Neural crest cell (in vitro differentiated cells): ENCODE data around the gene TSPAN17. TPM values are rescaled to one million over a fixed set of nuclear protein-coding genes. Genes with fewer than 3 reads are reported as not detected.

Experiments
- DNase-seq: peaks from one replicate; pipeline ENCODE4 v3.0.0; 2021; ENCODE audit warnings: low read depth, mixed read lengths, low spot score
- H3K27ac Mint-ChIP-seq: one replicate; pipeline ENCODE4 v1.8.0; 2021; ENCODE audit warnings: mild to moderate bottlenecking, mixed read lengths; ENCODE audit not compliant: unreplicated experiment
- H3K27me3 Mint-ChIP-seq: 2 replicates; pipeline ENCODE4 v1.8.0; 2021; ENCODE audit warnings: low read depth, mild to moderate bottlenecking, mixed read lengths
- H3K36me3 Mint-ChIP-seq: 2 replicates; pipeline ENCODE4 v1.8.0; 2021; ENCODE audit warnings: low read depth, mild to moderate bottlenecking, mixed read lengths
- H3K4me1 Mint-ChIP-seq: 2 replicates; pipeline ENCODE4 v1.8.0; 2021; ENCODE audit warnings: mixed read lengths
- H3K4me3 Mint-ChIP-seq: one replicate; pipeline ENCODE4 v1.8.0; 2021; ENCODE audit warnings: mild to moderate bottlenecking, mixed read lengths
- H3K9me3 Mint-ChIP-seq: 2 replicates; pipeline ENCODE4 v1.8.0; 2021; ENCODE audit warnings: mixed read lengths
- total RNA-seq: library from RNA; stranded (reverse); gene quantifications from 2 replicates; pipeline ENCODE4 v1.2.1, GENCODE V29; 2021
- TF ChIP-seq, protein P1 (sequence below): fragments of 200-600 bp; sonication (generic); conservative IDR thresholded peaks from 2 replicates; pipeline ENCODE4 v1.5.0; 2021; ENCODE audit warnings: antibody characterized with exemption, mild to moderate bottlenecking

TSPAN17 gene
- total RNA-seq, 1 donor from 2014 or later, result 40.9 TPM

DNA sequence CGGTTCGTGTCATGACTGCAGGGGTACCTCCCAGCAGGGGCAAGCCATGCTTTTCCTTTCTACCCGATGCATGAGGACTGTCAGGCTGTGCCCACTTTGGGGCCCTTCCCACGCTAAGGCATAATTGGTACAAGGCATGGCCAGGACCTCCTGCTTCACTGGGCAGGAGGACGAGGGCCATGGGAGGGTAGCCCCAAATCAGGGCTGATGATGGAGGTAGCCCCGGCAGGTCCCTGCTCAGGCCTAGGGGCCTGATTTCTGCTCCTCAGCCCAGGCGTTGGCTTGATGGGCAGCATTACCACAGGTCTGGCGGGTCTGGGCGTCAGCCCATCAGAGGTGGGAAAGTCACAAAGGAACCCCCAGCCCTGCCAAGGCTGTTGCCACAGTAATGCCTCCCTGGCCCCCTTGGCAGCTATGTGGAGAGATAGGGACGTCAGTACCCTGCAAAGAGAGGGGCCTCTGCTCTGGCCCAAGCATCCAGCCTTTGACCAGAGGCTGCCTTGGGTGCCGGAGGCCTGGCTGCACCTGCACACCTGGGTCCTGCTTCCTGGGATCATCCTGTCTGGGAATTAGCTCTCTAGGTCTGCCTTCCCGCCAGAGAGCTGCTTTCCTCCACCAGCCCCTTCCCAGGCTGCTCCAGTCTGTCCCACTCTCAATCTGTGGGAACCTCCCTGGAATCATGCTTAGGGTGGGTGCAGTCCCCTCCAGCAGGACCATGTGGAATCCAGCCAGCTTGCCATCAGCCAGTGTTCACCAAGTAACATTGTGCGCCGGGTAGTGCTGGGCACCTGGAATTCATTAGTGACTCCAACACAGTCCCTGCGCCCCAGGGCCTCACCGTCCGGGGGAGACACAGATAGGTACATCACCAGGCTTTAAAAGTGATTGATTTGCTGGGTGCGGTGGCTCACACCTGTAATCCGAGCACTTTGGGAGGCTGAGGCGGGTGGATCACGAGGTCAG, 15.4 kb downstream of the TSPAN17 start:
- Mint-ChIP-seq H3K27me3 (peaks cover 19% of the 10 kb centered on the region), H3K36me3 (no peaks in the 10 kb centered on the region), H3K27ac (no peak overlapping the region), H3K4me1 (peaks cover 5% of the 10 kb centered on the region), H3K9me3 (no peaks in the 10 kb centered on the region), H3K4me3 (no peak overlapping the region)
- DNase-seq, result no peak
- TF ChIP-seq, protein P1, sequence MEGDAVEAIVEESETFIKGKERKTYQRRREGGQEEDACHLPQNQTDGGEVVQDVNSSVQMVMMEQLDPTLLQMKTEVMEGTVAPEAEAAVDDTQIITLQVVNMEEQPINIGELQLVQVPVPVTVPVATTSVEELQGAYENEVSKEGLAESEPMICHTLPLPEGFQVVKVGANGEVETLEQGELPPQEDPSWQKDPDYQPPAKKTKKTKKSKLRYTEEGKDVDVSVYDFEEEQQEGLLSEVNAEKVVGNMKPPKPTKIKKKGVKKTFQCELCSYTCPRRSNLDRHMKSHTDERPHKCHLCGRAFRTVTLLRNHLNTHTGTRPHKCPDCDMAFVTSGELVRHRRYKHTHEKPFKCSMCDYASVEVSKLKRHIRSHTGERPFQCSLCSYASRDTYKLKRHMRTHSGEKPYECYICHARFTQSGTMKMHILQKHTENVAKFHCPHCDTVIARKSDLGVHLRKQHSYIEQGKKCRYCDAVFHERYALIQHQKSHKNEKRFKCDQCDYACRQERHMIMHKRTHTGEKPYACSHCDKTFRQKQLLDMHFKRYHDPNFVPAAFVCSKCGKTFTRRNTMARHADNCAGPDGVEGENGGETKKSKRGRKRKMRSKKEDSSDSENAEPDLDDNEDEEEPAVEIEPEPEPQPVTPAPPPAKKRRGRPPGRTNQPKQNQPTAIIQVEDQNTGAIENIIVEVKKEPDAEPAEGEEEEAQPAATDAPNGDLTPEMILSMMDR, result no peak

DNA sequence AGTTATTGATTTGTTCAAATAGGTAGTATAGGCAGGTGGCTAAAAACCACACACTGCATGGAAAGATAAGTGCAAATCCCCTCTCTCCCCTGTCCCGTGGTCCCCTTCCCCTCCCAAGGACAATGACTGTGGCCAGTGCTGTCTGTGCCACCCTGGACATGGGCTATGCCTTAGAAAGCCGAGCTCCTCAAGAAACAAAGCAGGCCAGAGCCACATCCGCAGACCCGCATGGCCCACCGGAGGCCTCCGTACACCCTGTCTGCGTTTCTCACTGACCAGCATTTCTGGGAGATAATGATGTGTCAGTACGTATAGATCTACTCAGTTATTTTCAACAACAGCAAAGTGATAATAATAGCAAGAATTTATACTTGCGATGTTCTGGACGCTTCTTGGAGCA, 16.3 kb downstream of the TSPAN17 start:
- Mint-ChIP-seq H3K27ac (no peak overlapping the region), H3K9me3 (no peaks in the 10 kb centered on the region), H3K4me3 (no peak overlapping the region), H3K36me3 (no peaks in the 10 kb centered on the region), H3K4me1 (no peaks in the 10 kb centered on the region), H3K27me3 (peaks cover 23% of the 10 kb centered on the region)
- TF ChIP-seq, protein P1, result no peak
- no peak for DNase-seq

DNA sequence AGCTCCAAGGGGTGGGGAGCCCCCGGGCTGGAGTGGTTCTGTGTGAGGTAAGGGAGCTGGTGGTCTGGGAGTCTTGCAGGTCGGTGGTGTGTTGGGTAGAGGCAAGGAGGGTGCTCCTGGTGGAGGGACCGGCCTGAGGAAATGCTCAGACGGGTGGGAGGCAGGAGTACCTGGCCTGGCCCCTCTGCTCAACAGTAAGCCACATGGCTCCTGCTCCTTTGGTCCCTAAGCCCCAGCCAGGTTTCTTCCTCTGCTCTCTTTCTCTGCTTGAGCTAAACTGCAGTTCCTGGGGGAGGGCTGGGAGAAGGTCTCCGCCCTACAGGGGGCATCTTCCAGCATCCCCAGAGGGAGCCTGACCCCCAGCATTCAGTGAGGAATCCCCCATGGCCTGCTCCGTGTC, 17.2 kb downstream of the TSPAN17 start:
- no peaks in the 10 kb centered on the region for H3K36me3 Mint-ChIP-seq
- no peaks in the 10 kb centered on the region for H3K9me3 Mint-ChIP-seq
- H3K4me1 Mint-ChIP-seq, result no peaks in the 10 kb centered on the region
- peaks cover 26% of the 10 kb centered on the region for H3K27me3 Mint-ChIP-seq
- TF ChIP-seq, protein P1, result no peak
- no peak overlapping the region for H3K27ac Mint-ChIP-seq
- no peak overlapping the region for H3K4me3 Mint-ChIP-seq
- no peak for DNase-seq

DNA sequence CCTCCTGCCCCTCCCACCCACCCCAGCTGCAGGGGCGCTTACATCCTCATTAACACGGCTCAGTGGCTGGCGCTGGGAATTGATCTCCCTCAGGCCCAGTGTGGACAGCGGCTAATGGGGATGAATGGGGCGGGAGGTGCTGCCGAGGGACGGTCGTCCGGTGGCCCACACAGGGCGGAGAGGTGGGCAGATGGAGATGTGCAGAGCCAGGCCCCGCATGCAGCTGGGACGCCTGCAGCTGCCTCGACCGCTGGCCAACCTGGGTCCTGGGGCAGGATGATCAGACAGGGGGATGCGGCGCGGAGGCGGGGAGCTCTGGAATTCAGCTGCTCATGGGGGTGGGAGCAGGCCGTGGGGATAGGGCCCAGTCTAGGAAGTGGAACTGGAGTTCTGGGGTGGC, 17.6 kb downstream of the TSPAN17 start:
- no peak for DNase-seq
- no peaks in the 10 kb centered on the region for H3K36me3 Mint-ChIP-seq
- TF ChIP-seq, protein P1, result no peak
- H3K27me3 Mint-ChIP-seq, result peaks cover 26% of the 10 kb centered on the region
- H3K9me3 Mint-ChIP-seq, result no peaks in the 10 kb centered on the region
- H3K4me3 Mint-ChIP-seq, result no peak overlapping the region
- H3K27ac Mint-ChIP-seq, result no peak overlapping the region
- H3K4me1 Mint-ChIP-seq, result no peaks in the 10 kb centered on the region

DNA sequence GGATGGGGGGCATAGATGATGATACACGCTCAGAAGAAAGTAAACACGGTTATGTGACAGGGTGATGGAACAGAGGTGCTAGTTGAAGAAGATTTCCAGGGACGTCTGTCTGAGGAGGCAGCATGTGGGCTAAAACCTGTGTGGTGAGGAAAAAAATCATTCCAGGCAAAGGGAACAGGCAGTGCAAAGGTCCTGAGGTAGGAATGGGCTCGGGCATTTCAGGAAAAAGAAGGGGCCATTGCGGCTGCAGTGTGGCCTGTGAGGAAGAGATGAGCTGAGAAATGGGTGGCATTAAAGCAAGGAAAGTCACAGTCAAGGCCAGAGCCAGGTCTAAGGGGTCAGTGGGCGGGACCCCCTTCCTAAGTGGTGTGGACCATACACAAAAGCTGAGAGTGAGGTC, 18.2 kb downstream of the TSPAN17 start:
- H3K36me3 Mint-ChIP-seq, result no peaks in the 10 kb centered on the region
- H3K4me1 Mint-ChIP-seq, result no peaks in the 10 kb centered on the region
- no peak for DNase-seq
- no peak overlapping the region for H3K4me3 Mint-ChIP-seq
- no peaks in the 10 kb centered on the region for H3K9me3 Mint-ChIP-seq
- peaks cover 26% of the 10 kb centered on the region for H3K27me3 Mint-ChIP-seq
- H3K27ac Mint-ChIP-seq, result no peak overlapping the region
- TF ChIP-seq, protein P1, result no peak
